OCI-LY1 (cell line): ENCODE results near the gene GNL3L.
"Not testable (repeated sequence)": the region's sequence is repeated elsewhere in the genome, so short reads cannot be mapped to it uniquely, and the experiment has no call there.

Experiments
- H2AFZ ChIP-seq: fragments of 200-600 bp; sonication (generic), shearing (Covaris generic); 2 replicates; pipeline ENCODE4 v1.6.0; 2014; ENCODE audit warnings: antibody characterized with exemption, mild to moderate bottlenecking, low read length
- H3F3A ChIP-seq: fragments of 200-600 bp; sonication (generic), shearing (Covaris generic); 2 replicates; pipeline ENCODE4 v1.6.0; 2014; ENCODE audit warnings: mild to moderate bottlenecking, antibody characterized with exemption, low read length, moderate library complexity; ENCODE audit not compliant: insufficient read depth
- H3K27ac ChIP-seq: fragments of 200-600 bp; sonication (generic); 2 replicates; pipeline ENCODE4 v1.5.1; 2014; ENCODE audit warnings: low read length, mixed run types, mild to moderate bottlenecking, low read depth; ENCODE audit not compliant: poor library complexity, severe bottlenecking
- H3K27me3 ChIP-seq: fragments of 200-600 bp; sonication (generic); 2 replicates; pipeline ENCODE4 v1.6.0; 2014; ENCODE audit warnings: antibody characterized with exemption, mild to moderate bottlenecking, low read length, moderate library complexity; ENCODE audit not compliant: insufficient read depth
- H3K36me3 ChIP-seq: fragments of 200-600 bp; sonication (generic); 2 replicates; pipeline ENCODE4 v1.6.1; 2014; ENCODE audit warnings: mild to moderate bottlenecking, antibody characterized with exemption, low read length, moderate library complexity, mixed read lengths; ENCODE audit not compliant: insufficient read depth
- H3K4me1 ChIP-seq: fragments of 200-600 bp; sonication (generic); 2 replicates; pipeline ENCODE4 v1.5.1; 2014; ENCODE audit warnings: mild to moderate bottlenecking, low read length, moderate library complexity; ENCODE audit not compliant: insufficient read depth, severe bottlenecking
- H3K4me2 ChIP-seq: fragments of 200-600 bp; sonication (generic), shearing (Covaris generic); 2 replicates; pipeline ENCODE4 v1.6.1; 2014; ENCODE audit warnings: low read length
- H3K4me3 ChIP-seq: fragments of 200-600 bp; sonication (generic); 2 replicates; pipeline ENCODE4 v1.5.1; 2014; ENCODE audit warnings: low read length, low read depth, mild to moderate bottlenecking, mixed read lengths; ENCODE audit not compliant: poor library complexity, severe bottlenecking
- H3K79me2 ChIP-seq: fragments of 200-600 bp; shearing (Covaris generic); 2 replicates; pipeline ENCODE4 v1.6.1; 2016; ENCODE audit warnings: mixed run types, low read length, mixed read lengths; ENCODE audit not compliant: insufficient read depth
- H3K9ac ChIP-seq: fragments of 200-600 bp; sonication (generic), shearing (Covaris generic); 2 replicates; pipeline ENCODE4 v1.6.1; 2014; ENCODE audit warnings: mild to moderate bottlenecking, low read length, mixed read lengths
- H3K9me2 ChIP-seq: fragments of 200-600 bp; sonication (generic), shearing (Covaris generic); 2 replicates; pipeline ENCODE4 v1.6.1; 2014; ENCODE audit warnings: low read depth, mild to moderate bottlenecking, low read length, mixed read lengths
- H3K9me3 ChIP-seq: fragments of 200-600 bp; shearing (Covaris generic); 2 replicates; pipeline ENCODE4 v1.6.1; 2014; ENCODE audit warnings: low read length, mixed read lengths
- H4K20me1 ChIP-seq: fragments of 200-600 bp; sonication (generic), shearing (Covaris generic); 2 replicates; pipeline ENCODE4 v1.6.0; 2016; ENCODE audit warnings: mild to moderate bottlenecking, low read length; ENCODE audit not compliant: insufficient read depth
- EZH2 ChIP-seq: fragments of 200-600 bp; sonication (generic), shearing (Covaris generic); IDR thresholded peaks from 2 replicates; pipeline ENCODE4 v1.8.0; 2017; ENCODE audit warnings: borderline replicate concordance, mixed run types, mild to moderate bottlenecking, antibody characterized with exemption, low read length, moderate library complexity, mixed read lengths
- TF ChIP-seq, protein P1 (sequence below): fragments of 200-600 bp; sonication (generic), shearing (Covaris generic); IDR thresholded peaks from 2 replicates; pipeline ENCODE4 v1.5.1; 2017; ENCODE audit warnings: mild to moderate bottlenecking, antibody characterized with exemption, low read length, moderate library complexity, mixed read lengths

The GNL3L gene

DNA sequence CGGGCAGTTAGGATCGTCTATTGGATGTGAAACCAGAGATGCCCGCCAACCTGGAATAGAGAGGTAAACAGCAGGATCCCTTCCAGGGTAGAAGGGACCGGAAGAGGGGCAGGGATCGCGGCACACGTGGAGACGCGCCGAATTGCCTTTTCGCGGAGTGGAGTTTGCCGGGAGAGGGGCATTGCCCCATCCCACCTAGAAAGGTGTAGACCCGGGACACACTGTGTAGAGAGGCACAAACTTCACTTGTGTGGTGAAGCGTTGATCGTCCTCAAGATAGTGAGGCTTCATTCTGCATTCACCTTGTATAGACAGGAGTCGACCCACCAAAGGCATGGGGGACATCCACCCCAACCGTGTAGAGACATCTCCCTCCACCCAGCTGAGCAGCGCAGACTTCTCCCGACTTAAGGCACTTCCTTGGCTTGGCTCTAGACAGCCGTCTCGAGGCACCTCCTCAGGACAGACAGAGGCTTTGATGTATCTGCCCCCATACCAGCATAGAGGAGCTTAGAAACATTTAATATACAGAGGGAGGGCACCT lies 410 bp downstream of the GNL3L start:
- H3K27me3 ChIP-seq: no peaks in the 10 kb centered on the region
- H3K9me3 ChIP-seq: no peaks in the 10 kb centered on the region
- H3K4me1 ChIP-seq: peaks cover 23% of the 10 kb centered on the region
- H2AFZ ChIP-seq: no peak overlapping the region
- no peaks in the 10 kb centered on the region for H3F3A ChIP-seq
- H3K4me2 ChIP-seq: peak overlapping the region; percentile 91
- no peaks in the 10 kb centered on the region for H3K9me2 ChIP-seq
- H3K4me3 ChIP-seq: peak overlapping the region; percentile 100
- peak overlapping the region; percentile 56 for H3K27ac ChIP-seq
- peaks cover 34% of the 10 kb centered on the region for H3K36me3 ChIP-seq
- H4K20me1 ChIP-seq: no peaks in the 10 kb centered on the region
- peak overlapping the region; percentile 95 for H3K9ac ChIP-seq
- TF ChIP-seq, protein P1, sequence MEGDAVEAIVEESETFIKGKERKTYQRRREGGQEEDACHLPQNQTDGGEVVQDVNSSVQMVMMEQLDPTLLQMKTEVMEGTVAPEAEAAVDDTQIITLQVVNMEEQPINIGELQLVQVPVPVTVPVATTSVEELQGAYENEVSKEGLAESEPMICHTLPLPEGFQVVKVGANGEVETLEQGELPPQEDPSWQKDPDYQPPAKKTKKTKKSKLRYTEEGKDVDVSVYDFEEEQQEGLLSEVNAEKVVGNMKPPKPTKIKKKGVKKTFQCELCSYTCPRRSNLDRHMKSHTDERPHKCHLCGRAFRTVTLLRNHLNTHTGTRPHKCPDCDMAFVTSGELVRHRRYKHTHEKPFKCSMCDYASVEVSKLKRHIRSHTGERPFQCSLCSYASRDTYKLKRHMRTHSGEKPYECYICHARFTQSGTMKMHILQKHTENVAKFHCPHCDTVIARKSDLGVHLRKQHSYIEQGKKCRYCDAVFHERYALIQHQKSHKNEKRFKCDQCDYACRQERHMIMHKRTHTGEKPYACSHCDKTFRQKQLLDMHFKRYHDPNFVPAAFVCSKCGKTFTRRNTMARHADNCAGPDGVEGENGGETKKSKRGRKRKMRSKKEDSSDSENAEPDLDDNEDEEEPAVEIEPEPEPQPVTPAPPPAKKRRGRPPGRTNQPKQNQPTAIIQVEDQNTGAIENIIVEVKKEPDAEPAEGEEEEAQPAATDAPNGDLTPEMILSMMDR: no peak
- no peak for TF ChIP-seq EZH2
- H3K79me2 ChIP-seq: peaks cover 40% of the 10 kb centered on the region

DNA sequence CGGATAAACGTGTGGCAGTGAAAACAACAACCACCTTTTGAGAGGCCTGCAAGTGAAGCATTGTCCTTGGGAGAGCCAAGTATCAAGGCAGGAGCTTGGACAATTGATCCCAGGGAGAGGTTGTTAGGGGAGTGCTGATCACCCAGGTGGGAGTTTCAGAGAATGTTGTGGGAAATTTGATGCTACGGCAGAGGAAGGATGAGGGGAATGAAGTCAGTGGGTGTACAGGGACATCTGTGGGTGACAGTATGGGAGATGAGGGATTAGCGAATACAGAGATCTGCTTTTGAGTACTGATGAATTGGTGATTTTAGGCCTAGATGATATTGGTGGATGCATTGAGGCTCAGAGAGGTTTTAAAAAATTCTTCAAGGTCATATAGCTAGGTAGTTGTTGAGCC lies 4.3 kb downstream of the GNL3L start:
- H3K9ac ChIP-seq: no peak overlapping the region
- H3K27ac ChIP-seq: no peak overlapping the region
- no peaks in the 10 kb centered on the region for H3K27me3 ChIP-seq
- no peaks in the 10 kb centered on the region for H4K20me1 ChIP-seq
- H3K4me1 ChIP-seq: peaks cover 21% of the 10 kb centered on the region
- H3K79me2 ChIP-seq: peaks cover 42% of the 10 kb centered on the region
- TF ChIP-seq EZH2: no peak
- TF ChIP-seq, protein P1: no peak
- peaks cover 60% of the 10 kb centered on the region for H3K36me3 ChIP-seq
- H3F3A ChIP-seq: no peaks in the 10 kb centered on the region
- no peak overlapping the region; the same call in 1 of the 2 replicates for H3K4me2 ChIP-seq
- H3K4me3 ChIP-seq: no peak overlapping the region
- no peak overlapping the region for H2AFZ ChIP-seq
- no peaks in the 10 kb centered on the region for H3K9me3 ChIP-seq
- H3K9me2 ChIP-seq: no peaks in the 10 kb centered on the region

DNA sequence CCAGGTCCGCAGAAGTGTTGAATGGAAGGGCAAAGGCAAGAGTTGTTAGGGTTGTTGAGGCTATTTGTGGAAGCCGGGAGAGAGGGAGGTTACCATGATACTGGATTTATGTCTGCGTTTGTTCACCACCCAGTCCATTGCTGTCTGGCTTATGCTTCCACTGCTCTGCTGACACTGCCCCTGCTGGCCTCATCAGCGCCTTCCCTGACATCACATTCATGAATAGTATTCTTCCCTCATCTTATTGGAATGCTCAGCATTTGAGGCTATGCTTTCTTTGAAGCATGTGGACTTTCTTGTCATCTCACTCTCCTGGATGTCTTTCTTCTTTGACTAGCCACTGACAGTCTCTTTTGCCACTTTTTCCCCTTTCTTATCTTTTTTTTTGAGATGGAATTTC lies 10.3 kb downstream of the GNL3L start:
- Histone ChIP-seq H3K4me2 (no peak overlapping the region), H2AFZ (no peak overlapping the region), H3K36me3 (peaks cover 75% of the 10 kb centered on the region), H3F3A (no peaks in the 10 kb centered on the region), H3K9ac (no peak overlapping the region), H3K9me3 (no peaks in the 10 kb centered on the region), H3K27ac (no peak overlapping the region), H3K27me3 (no peaks in the 10 kb centered on the region), H3K9me2 (no peaks in the 10 kb centered on the region), H3K4me3 (no peak overlapping the region), H3K4me1 (no peaks in the 10 kb centered on the region), H4K20me1 (no peaks in the 10 kb centered on the region), H3K79me2 (peaks cover 3% of the 10 kb centered on the region; the same call in 1 of the 2 replicates)
- TF ChIP-seq EZH2: no peak
- TF ChIP-seq, protein P1: no peak

DNA sequence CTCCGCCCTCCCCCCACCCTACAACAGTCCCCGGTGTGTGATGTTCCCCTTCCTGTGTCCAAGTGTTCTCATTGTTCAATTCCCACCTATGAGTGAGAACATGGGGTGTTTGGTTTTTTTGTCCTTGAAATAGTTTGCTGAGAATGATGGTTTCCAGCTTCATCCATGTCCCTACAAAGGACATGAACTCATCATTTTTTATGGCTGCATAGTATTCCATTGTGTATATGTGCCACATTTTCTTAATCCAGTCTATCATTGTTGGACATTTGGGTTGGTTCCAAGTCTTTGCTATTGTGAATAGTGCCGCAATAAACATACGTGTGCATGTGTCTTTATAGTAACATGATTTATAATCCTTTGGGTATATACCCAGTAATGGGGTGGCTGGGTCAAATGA lies 12.2 kb downstream of the GNL3L start:
- not testable (repeated sequence) for H3K4me2 ChIP-seq, H3K4me3 ChIP-seq, H3K79me2 ChIP-seq, H3K4me1 ChIP-seq, H2AFZ ChIP-seq, H3K27ac ChIP-seq, H4K20me1 ChIP-seq, H3K9me3 ChIP-seq, H3K9ac ChIP-seq, H3K27me3 ChIP-seq, H3K9me2 ChIP-seq, H3F3A ChIP-seq
- peaks cover 80% of the 10 kb centered on the region for H3K36me3 ChIP-seq
